ENCODE results near the gene SORL1. TPM values are rescaled to one million over a fixed set of nuclear protein-coding genes. Genes with fewer than 3 reads are reported as not detected.

SORL1 gene
- total and polyA plus RNA-seq, 9 of the 15 experiments (the other 6 are each of a cell fraction or from before 2014, with no cell fraction given), result 0.01 to 0.66 TPM; not detected in 7

DNA sequence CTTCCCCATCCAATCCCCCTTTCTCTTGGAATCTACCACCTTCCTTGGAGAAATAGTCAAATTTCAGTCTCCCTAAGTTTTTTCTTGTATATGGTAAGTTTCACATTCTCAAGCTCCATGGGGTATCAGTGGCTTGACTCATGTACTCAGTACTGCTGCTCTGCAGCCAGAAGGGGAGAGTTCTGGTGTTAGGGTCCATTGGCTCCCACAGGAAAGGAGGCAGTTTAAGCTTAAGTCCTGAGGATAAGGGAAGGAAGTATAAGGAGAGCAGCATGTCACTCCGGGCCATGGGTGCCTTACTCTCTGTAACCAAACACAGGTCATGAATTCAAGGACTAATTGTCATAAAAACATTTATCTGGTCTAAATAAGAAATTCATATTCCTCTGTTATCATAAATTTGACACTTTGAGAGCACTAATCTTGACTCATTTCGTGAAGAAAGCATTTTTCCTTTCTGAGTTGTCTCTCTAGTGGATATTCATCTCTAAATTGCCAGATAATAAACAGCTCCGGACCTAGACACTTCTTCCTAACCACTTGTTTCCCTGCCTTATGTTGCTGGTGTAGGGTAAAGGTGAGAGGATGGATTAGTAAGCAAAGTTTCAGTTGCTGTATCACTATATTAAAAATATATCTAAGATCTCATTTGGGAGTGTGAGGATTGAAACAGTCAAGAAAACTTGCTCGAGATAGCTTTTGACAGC is 20.1 kb upstream of the SORL1 start:
- no peaks in the 10 kb centered on the region for H3K9me1 ChIP-seq (ENCODE audit: control insufficient read depth, insufficient read depth, low read length)
- DNase-seq (ENCODE audit: extremely low read depth in 1 of 4, low spot score in 3 of 4) (no peak), ATAC-seq (no peak), FAIRE-seq (no peak)
- H3K4me3 ChIP-seq, result no peak overlapping the region
- H3K27ac ChIP-seq (ENCODE audit: extremely low read depth, low read depth, low read length), result no peak overlapping the region
- peaks cover 0 to 4% of the 10 kb centered on the region in 2 experiments; a peak in 2 of 5 replicates for H3K4me1 ChIP-seq (replicated peaks in 1 of 2; ENCODE audit: control insufficient read depth in 2 of 2, insufficient read depth in 2 of 2, low read length in 2 of 2)
- intact Hi-C loops (cut with micrococcal nuclease) (no loop called here), in situ Hi-C loops (cut with MboI) (no loop called here)
- H3K79me2 ChIP-seq (ENCODE audit: control insufficient read depth, insufficient read depth, low read length), result no peaks in the 10 kb centered on the region
- POLR2A ChIA-PET, result no interaction called here
- no peak overlapping the region for H3K4me2 ChIP-seq (ENCODE audit: insufficient read depth, low read length)
- no peaks in the 10 kb centered on the region for H4K20me1 ChIP-seq (replicated peaks; ENCODE audit: control insufficient read depth, insufficient read depth, low read length)
- no TSS peak for BruUV-seq (replicated peaks)
- no peaks in the 10 kb centered on the region for H3K9me3 ChIP-seq (replicated peaks; ENCODE audit: control insufficient read depth, insufficient read depth, low read depth, low read length)
- no peak overlapping the region for H3K9ac ChIP-seq (ENCODE audit: insufficient read depth in 1 of 2, low read depth in 2 of 2, low read length in 2 of 2)
- H3K36me3 ChIP-seq (ENCODE audit: control insufficient read depth, insufficient read depth, low read length), result no peaks in the 10 kb centered on the region
- CTCF ChIA-PET (ENCODE audit: low intra/inter-chr PET ratio), result no interaction called here
- H3K27me3 ChIP-seq (ENCODE audit: control insufficient read depth in 2 of 2, insufficient read depth in 2 of 2, low read length in 2 of 2), result peaks cover 0 to 11% of the 10 kb centered on the region in 2 experiments; a peak in 3 of 5 replicates
- H2AFZ ChIP-seq (ENCODE audit: low read depth, low read length), result no peak overlapping the region
- no peak for TF ChIP-seq FUS (optimal IDR thresholded peaks at IDR 0.05; ENCODE audit: low read depth, low read length)
- TF ChIP-seq SMARCC2 (IDR thresholded peaks at IDR 0.05; ENCODE audit: low read depth), result no peak
- no peak for TF ChIP-seq CC2D1A (IDR thresholded peaks at IDR 0.05)
- TF ChIP-seq, protein P1, sequence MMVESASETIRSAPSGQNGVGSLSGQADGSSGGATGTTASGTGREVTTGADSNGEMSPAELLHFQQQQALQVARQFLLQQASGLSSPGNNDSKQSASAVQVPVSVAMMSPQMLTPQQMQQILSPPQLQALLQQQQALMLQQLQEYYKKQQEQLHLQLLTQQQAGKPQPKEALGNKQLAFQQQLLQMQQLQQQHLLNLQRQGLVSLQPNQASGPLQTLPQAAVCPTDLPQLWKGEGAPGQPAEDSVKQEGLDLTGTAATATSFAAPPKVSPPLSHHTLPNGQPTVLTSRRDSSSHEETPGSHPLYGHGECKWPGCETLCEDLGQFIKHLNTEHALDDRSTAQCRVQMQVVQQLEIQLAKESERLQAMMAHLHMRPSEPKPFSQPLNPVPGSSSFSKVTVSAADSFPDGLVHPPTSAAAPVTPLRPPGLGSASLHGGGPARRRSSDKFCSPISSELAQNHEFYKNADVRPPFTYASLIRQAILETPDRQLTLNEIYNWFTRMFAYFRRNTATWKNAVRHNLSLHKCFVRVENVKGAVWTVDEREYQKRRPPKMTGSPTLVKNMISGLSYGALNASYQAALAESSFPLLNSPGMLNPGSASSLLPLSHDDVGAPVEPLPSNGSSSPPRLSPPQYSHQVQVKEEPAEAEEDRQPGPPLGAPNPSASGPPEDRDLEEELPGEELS (CRISPR knock-in tag; IDR thresholded peaks at IDR 0.05; ENCODE audit: borderline replicate concordance), result no peak
- no peak for TF ChIP-seq ERF (CRISPR knock-in tag; IDR thresholded peaks at IDR 0.05)
- no peak for TF ChIP-seq CCNT2 (IDR thresholded peaks at IDR 0.05; ENCODE audit: borderline replicate concordance, extremely low read depth, insufficient read length, low read depth, low read length)
- no peak for TF ChIP-seq DMBX1 (CRISPR knock-in tag; IDR thresholded peaks at IDR 0.05; ENCODE audit: borderline replicate concordance)
- no peak for TF ChIP-seq SMAD2 (IDR thresholded peaks at IDR 0.05; ENCODE audit: low read depth, low read length)
- no peak for TF ChIP-seq BRCA1 (IDR thresholded peaks at IDR 0.05)
- TF ChIP-seq BRCA1 (CRISPR knock-in tag; IDR thresholded peaks at IDR 0.05), result no peak
- no peak for TF ChIP-seq CHD1 (IDR thresholded peaks at IDR 0.05; ENCODE audit: low read length)
- TF ChIP-seq ZC3H8 (IDR thresholded peaks at IDR 0.05), result no peak
- no peak for TF ChIP-seq SRSF9 (IDR thresholded peaks at IDR 0.05; ENCODE audit: borderline replicate concordance, low read depth, low read length)
- 3% methylated on average over 4 of the region's 4 CpGs for WGBS (ENCODE audit: insufficient coverage, low coverage, missing lambda C conversion rate)
